ENCODE data around the gene PDE11A.
"Not testable (repeated sequence)": the region's sequence is repeated elsewhere in the genome, so short reads cannot be mapped to it uniquely, and the experiment has no call there.

PDE11A gene

DNA sequence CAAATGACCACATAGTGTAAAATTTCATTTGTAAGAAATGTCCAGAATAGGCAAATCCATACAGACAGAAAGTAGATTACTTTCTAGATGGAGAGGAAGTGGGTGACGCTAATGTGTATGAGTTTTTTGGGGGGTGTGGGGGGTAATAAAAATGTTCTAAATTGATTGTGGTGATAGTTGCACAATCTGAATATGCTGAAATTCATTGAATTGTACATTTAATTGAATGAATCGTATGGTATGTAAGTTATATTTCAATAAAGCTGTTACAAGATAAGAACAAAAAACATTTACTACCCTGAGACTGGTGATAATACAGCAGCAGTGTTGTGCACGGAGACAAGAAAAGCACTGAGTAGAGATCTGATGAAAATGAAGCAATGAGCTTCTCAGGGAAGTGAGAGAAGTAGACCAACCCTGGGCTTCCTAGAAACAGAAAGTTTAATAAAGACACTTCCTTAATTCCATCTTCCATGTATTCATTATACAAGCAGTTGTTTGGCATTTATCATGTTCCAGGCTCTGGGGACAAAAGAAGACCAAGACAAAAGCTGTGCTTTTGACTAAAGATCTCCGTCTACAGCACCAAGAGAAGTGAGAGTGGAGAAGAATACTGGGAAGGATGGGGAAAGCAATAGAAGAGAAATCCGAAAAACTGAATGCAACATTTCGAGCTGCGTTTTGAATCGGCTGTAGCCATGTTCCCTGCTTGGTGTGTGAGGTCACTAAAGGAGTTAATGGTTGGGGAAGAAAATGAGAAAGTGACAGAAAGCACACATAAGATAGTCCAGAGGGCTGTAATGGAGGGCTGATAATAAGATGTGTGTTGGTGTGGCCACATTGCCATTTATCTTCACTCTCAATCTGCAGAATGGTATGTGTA, 1.8 kb upstream of the PDE11A start:
- DNase-seq (ENCODE audit: low read depth in 2 of 2) = no peak

DNA sequence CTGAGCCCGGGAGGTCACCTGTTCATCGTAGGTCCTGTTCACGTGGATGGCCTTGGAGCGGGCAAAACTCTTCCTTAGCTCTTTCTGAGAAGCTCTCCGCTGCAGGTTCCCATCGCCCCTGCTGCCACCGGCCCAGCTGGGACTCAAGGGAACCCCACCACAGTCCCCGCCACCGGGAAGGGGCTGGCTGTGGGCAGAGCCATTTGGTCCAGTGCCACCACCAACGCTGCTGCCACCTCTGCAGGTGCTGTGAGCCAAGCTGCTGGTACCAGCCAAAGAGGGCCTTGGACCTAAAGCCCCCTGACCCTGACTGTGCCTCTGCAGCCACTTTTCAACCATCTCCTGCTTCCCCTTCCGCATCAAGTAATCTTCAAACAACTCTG, 586 bp downstream of the PDE11A start:
- DNase-seq (ENCODE audit: low read depth in 2 of 2) = no peak

DNA sequence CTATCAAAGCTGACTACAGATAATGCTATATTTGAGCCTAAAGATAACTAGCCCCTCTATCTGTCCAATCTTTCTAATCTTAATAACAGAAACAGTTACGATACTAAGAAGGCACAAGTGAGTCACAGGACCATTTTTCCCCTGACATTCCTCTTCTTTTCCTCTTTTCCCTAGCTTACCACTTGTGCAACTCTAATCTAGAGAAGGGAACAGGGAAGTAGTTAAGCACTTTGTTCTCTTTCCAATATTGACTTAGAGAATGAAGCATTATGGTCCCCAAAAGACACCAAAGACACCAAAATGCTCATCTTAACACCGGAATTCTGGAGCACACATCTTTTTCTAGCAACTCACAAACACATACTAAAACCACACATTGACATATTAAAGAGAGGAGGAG, 1.8 kb downstream of the PDE11A start:
- DNase-seq (ENCODE audit: low read depth in 2 of 2) = no peak

DNA sequence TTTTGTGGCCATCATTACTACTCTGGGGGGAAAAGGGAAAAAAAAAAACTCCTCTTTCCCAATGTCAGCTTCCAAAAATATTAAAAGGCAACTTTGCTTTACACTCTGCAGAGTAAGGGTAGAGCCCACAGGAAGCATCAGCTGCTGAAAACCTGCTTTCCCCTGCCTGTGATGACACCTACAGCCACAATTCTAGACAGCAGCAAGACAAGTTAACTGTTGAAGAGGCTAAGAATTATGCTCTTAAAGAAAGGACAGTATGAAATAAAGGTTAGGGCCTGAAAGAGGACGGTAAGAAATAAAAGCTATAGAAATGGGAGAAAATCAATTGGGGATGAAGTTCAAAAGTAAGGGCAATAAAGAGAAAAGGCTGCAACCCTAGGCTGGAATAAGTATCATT, 3.0 kb downstream of the PDE11A start:
- DNase-seq (ENCODE audit: low read depth in 2 of 2) = no peak

DNA sequence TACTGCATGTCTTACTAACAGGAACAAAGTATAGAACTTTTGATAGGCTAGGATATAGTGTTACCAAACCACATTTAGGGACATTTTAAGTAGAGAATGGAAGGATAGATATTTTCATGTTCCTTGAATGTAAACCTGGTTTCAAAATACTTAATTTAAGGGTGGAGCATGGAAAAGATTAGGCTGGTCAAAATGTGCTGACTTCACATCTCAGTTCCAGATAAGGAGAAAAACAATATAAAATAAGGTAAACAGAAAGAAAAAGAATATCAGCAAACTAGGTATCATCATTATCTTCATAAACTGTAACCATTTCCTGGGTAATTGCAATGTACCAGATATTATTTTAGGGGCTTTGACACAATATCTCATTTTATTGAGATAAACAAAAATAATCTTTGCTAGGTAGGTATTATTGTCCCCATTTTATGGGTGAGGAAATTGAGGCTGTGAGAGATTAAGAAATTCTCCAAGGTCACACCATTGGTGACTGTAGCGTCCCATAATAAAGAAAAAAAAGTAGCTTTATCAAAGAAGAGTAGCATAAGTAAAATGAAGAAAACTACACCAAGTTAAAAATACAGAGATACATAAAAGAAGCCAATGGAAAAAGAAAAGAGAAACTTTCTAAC, 3.6 kb downstream of the PDE11A start:
- no peak for DNase-seq (ENCODE audit: low read depth in 2 of 2)

DNA sequence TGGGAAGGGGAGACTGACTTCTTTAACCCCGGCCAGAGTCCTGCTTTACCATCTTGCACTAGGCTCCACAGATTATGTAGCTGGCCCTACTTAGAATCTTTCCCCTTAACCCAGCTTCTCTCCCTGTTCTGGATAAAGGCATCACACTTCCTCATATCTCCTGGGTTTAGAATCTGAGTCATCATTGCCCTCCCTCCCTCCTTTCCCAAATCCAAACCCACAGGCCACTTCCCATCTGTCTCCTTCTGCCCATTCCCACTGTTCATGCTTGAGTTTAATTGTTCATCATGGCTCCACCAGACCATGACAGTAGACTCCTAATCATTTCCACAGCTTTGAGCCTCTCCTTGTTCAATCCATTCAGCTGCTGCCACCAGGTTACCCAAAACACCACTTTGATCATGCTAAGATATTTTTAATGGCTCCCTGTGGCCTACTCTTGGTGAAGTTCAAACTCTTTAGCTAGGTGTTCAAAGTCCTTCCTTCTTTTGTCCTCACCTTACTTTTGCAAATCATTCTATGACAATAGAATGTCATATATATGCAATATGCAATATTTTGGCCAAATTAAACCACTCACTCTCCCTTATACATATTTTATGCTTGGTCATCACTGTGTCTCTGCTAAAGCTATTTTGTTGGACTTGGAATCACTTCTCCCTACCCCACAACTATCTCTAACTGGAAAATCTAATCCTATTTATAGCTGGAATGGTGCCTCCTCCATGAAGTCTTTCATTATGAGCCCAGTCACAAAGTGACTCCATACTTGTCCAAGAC, 5.5 kb downstream of the PDE11A start:
- no peak for DNase-seq (ENCODE audit: low read depth in 2 of 2)

DNA sequence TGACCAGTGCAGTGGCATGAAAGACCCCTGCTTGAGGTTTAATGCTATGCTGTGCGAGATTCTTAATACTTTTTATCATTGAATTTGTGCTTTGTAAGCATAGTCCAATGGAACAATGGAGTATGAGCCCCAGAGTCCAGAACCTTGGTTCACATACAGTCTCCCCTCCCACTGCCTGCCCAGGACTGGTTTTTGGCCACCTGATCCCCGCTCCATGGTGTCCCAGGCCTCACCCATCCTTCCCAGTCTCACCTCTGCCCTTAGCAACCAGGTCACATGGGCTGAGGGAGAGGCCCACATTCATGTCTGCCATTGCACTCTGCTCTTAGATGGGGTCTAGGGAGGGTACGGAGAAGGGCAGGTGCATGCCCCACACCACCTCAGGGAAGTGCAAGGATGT, 6.3 kb downstream of the PDE11A start:
- DNase-seq (ENCODE audit: low read depth in 2 of 2) = no peak

DNA sequence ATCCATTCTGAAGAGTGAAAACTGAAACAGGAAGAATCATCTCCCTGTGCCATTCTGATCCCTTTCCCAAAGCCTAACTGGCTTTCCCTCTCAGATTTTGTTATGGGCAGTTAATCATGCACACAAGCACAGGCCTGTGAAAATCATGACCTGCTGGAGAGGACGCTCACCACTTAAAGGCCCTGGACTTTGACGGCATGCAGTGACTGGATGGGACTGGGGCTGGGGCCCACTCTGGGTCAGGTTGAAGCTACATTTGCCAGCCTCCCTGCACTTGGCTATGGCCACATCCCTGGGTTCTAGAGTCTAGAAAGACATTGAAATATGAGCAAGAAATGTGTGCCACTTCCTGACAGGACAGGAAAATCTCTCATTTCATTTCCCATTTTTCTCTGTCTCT, 12.9 kb downstream of the PDE11A start:
- DNase-seq (ENCODE audit: low read depth in 2 of 2) = no peak

DNA sequence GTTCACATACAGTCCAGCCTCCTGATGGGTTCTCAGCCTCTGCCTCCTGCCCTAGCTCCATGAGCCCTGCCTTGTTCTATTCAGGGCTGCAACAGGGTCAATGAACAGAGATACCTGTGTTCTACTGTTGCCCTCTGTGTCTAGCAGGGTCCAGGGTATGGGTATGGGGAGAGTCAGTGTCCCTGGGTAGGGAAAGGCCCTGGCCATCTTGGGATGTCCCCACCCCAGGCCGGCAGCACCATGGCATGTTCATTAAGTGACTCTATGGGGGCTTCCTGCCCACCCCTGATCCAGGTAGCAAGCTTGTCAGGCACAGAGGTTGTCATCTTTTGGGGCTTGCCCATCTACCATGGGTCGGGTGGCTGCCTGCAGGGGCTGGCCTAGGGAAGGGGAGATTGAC, 13.5 kb downstream of the PDE11A start:
- no peak for DNase-seq (ENCODE audit: low read depth in 2 of 2)

DNA sequence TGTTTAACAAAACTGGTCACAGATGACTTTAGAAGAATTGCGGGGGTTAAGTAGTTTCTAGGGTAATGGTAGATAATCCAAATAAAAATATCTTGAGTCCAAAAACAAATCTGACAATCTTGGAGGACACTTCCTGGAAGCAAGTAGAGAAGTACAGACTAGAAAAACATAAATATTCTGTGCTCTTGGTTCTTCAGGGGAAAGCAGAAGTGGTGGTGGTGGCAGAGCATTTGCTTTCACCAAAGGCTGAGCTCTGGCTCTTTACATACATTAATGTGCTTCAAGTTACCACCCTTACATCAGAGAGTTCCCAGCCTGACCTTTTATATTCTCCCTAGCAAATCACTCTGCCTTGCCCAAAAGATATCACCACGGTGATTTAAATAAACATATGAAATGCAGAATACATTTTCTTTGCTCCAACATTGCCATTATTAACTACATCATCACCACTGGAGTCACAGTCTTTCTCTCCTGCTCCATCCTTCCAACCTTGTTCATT, 15.3 kb downstream of the PDE11A start:
- DNase-seq (ENCODE audit: low read depth in 2 of 2) = no peak

DNA sequence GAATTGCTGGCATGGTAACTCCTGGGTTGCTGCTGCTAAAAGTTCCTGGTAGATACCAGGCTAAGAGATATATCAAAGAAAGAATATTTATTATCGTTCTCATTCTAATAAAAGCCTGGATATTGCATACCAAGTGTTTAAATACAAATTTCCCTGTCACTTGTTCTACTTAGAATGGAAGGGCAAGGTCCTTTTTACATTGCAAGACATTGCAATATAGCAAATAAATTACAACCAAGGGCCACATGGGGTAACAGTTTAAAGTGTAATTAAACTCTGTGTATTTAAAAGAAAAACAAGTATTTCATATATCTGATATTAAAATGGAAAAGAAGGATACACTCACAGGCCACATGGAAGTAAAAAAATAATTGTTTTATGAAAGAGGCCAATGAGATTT, 16.2 kb downstream of the PDE11A start:
- no peak for DNase-seq (ENCODE audit: low read depth in 2 of 2)

DNA sequence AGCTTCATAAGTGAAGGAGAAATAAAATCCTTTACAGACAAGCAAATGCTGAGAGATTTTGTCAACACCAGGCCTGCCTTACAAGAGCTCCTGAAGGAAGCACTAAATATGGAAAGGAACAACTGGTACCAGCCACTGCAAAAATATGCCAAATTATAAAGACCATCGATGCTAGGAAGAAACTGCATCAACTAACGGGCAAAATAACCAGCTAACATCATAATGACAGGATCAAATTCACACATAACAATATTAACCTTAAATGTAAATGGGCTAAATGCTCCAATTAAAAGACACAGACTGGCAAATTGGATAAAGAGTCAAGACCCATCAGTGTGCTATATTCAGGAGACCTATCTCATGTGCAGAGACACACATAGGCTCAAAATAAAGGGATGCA, 21.3 kb downstream of the PDE11A start:
- DNase-seq (ENCODE audit: low read depth in 2 of 2) = not testable (repeated sequence)

DNA sequence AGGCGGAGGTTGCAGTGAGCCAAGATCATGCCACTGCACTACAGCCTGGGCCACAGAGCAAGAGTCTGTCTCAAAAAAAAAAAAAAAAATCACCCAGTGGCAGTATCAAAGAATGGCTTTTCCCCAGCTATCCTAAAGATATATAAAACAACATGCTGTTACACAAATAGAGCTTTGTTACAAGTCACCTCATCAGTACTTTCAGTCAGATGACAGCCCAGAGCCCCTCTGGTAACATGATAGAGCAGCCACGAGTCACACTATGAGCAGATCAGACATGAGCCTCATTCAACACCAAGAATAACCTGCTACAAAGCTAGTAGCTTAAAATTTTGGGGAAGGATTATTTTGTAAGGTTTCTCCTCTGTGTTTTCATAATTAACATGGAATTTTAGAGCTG, 25.2 kb downstream of the PDE11A start:
- no peak for DNase-seq (ENCODE audit: low read depth in 2 of 2)

DNA sequence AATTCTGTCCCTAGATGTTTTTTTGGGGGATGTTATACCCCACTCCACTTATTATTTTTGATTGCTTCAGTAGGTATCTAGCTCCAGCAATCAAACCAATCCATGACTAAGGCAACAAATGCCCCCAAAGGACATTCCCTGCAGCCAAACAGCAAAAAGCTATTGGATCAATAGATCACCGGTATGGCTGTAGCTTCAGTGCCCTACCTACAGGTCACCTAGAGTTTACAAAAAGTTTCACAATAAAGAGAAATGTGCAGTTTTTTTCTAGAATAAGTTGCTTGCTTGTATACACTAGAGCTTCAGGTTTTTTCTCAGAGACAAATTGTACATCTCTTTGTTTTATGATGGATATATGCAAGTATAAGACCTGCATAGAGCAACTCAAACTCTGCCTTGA, 27.7 kb downstream of the PDE11A start:
- no peak for DNase-seq (ENCODE audit: low read depth in 2 of 2)

DNA sequence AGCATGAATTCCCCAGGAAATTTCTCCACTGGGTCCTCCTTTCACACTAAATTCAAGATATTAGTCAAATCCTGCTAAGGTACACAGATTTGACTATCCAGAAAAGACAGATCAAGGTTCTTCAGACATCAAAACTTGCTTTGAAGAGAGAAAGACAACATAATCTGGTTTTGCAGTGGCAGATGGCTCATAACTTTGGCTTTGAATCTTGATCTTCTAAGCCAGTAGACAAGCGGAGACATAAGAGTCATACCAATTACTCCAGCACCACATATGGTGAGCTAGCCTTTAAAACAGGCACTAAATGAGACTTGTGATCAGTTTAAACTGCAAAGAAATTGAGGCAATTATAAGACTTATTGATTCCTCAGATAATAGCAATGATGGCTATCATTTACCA, 29.3 kb downstream of the PDE11A start:
- DNase-seq (ENCODE audit: low read depth in 2 of 2) = no peak

DNA sequence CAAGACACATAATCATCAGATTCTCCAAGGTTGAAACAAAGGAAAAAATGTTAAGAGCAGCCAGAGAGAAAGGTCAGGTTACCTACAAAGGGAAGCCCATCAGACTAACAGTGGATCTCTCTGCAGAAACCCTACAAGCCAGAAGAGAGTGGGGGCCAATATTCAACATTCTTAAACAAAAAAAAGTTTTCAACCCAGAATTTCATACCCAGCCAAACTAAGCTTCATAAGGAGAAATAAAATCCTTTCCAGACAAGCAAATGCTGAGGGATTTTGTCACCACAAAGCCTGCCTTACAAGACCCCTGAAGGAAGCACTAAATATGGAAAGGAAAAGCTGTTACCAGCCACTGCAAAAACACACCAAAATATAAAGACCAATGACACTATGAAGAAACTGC, 39.0 kb downstream of the PDE11A start:
- DNase-seq (ENCODE audit: low read depth in 2 of 2) = not testable (repeated sequence)

DNA sequence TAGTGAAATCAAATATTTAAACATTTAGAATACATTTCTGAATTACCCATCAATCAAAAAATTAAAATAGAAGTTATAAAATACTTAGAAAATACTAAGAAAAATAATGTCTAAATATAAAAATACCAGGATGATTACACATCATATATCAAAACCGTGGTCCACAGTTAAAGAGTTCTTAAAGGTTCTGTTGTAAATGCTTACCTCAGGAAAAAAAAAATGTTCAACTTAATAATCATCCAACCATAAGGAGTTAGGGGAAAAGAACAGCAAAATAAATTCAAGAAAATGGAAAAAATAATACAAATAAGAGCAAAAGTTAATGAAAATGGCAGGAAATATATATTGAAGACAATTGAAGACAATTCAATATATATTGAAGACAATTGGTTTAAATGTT, 43.2 kb downstream of the PDE11A start:
- no peak for DNase-seq (ENCODE audit: low read depth in 2 of 2)

DNA sequence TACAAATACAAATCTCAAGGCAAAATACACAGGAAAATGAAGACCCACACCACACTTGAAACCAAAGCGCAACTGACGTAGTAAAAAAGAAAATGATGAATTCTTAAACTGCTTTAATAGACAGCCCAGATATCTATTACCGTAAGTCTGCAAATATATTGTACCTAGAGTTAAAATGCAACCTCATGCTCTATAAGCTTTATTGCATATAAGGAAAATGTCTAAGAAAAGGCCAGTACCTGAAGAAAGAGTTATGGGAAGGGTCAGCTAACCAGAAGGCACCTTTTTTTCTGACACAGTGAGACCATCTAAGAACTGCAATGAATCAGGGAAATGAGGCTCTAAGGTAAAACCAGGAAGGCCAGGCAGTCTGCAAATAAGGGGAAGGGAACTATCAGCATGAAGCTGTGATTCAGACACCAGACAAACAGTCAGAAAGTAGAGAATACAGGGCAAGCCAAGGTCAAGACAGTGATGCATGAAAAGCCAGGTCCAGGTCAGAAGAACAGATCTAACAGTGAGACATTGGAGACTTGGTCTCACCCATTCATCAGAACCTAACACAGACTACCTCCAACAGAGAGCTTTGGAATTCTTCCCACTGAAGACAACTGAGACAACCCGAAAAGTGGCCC, 46.9 kb downstream of the PDE11A start:
- DNase-seq (ENCODE audit: low read depth in 2 of 2) = no peak

DNA sequence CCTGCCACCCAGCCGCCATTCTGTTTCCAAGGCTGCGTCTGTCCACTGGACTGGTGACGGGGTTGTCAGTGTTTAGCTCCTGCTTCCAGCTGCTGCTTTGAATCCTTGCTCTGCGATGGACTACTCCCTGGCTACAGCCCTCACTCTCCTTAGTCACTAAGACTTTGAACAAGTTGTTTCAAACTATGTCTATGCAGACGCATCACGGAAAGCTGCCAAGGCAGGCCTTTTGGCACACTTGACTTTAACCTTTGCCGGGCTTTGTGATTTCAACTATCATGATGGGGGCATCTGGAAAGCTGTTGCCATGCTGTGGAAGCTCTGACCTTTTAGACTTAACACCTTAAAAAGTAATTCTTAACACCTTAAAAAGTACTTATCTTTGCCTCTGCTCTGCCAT, 54.4 kb downstream of the PDE11A start:
- DNase-seq (ENCODE audit: low read depth in 2 of 2) = no peak

DNA sequence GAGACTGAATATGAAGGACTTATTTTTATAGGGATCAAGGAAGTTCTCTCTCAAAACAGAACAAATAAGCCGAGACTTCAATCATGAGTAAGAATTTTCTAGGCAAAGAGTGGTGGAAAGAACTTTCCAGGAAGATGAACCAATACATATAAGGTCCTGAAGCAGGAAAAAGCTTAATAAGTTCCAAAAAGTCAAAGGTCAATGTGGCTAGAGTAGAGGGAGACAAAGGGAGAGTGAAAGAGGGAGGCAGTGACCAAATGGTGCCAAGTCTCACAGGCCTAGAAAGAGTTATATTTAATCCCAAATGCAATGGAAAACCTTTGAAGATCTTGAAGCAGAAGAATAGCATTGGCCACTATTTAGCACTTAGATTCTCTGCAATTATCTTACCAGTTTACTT, 56.0 kb downstream of the PDE11A start:
- no peak for DNase-seq (ENCODE audit: low read depth in 2 of 2)

DNA sequence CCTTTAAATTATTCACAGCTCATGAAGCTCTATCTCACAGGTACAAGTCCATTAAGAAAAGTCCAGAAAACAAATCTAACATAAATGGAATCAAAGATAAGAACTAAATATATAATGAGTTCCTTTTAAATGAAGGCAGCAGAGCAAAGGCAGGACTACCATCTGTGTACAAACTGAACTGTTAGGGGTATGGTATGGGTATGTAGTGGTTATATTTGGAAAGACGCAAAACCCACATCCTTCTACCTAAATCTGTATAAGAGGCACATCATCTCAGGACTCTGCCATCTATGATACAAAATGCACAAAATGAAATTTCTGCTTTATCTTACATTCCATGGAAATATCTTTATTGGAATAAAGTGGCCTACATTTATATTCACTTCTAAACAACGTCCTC, 59.9 kb downstream of the PDE11A start:
- no peak for DNase-seq (ENCODE audit: low read depth in 2 of 2)

DNA sequence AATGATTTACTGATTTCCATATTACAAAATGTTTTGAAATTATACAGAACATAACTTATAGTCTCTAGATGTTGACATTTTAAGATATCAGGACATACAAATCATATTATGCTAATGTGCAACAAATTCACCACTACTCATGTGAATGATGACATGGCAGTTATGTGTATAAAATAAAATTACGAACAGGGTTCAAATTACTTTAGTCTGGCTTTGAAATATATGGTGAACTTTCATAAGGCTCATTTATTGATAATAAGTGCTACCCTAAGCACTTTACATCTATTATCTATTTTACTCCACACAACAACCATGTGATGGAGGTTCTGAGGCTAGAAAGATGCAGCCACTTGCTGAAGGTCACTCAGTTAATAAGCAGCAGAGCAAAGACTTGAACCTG, 62.8 kb downstream of the PDE11A start:
- no peak for DNase-seq (ENCODE audit: low read depth in 2 of 2)

Measured in stimulated activated CD8-positive, alpha-beta memory T cell treated with anti-CD3 and anti-CD28 coated beads, Interleukin-15, amount 100 ng/mL, for 48 hours (primary cell).